ENCODE data around the gene RBM19.

RBM19 gene

GRCh38 chr12:113868365-113868764, 97.8 kb downstream of the RBM19 start:
- no peak overlapping the region for H3K27ac ChIP-seq (replicated peaks)
- DNase-seq (ENCODE audit: low read depth in 1 of 2, low spot score in 1 of 2): no peak
- TF ChIP-seq SPI1 (IDR thresholded peaks at IDR 0.05; ENCODE audit: borderline replicate concordance, low read depth) (no peak), POLR2AphosphoS5 (IDR thresholded peaks at IDR 0.05; ENCODE audit: low read depth) (no peak), GABPA (IDR thresholded peaks at IDR 0.05; ENCODE audit: low read depth) (no peak)
- TF ChIP-seq, protein P1, sequence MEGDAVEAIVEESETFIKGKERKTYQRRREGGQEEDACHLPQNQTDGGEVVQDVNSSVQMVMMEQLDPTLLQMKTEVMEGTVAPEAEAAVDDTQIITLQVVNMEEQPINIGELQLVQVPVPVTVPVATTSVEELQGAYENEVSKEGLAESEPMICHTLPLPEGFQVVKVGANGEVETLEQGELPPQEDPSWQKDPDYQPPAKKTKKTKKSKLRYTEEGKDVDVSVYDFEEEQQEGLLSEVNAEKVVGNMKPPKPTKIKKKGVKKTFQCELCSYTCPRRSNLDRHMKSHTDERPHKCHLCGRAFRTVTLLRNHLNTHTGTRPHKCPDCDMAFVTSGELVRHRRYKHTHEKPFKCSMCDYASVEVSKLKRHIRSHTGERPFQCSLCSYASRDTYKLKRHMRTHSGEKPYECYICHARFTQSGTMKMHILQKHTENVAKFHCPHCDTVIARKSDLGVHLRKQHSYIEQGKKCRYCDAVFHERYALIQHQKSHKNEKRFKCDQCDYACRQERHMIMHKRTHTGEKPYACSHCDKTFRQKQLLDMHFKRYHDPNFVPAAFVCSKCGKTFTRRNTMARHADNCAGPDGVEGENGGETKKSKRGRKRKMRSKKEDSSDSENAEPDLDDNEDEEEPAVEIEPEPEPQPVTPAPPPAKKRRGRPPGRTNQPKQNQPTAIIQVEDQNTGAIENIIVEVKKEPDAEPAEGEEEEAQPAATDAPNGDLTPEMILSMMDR (IDR thresholded peaks at IDR 0.05; ENCODE audit: insufficient read depth, low read length): no peak
- TF ChIP-seq, protein P2, sequence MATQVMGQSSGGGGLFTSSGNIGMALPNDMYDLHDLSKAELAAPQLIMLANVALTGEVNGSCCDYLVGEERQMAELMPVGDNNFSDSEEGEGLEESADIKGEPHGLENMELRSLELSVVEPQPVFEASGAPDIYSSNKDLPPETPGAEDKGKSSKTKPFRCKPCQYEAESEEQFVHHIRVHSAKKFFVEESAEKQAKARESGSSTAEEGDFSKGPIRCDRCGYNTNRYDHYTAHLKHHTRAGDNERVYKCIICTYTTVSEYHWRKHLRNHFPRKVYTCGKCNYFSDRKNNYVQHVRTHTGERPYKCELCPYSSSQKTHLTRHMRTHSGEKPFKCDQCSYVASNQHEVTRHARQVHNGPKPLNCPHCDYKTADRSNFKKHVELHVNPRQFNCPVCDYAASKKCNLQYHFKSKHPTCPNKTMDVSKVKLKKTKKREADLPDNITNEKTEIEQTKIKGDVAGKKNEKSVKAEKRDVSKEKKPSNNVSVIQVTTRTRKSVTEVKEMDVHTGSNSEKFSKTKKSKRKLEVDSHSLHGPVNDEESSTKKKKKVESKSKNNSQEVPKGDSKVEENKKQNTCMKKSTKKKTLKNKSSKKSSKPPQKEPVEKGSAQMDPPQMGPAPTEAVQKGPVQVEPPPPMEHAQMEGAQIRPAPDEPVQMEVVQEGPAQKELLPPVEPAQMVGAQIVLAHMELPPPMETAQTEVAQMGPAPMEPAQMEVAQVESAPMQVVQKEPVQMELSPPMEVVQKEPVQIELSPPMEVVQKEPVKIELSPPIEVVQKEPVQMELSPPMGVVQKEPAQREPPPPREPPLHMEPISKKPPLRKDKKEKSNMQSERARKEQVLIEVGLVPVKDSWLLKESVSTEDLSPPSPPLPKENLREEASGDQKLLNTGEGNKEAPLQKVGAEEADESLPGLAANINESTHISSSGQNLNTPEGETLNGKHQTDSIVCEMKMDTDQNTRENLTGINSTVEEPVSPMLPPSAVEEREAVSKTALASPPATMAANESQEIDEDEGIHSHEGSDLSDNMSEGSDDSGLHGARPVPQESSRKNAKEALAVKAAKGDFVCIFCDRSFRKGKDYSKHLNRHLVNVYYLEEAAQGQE (IDR thresholded peaks at IDR 0.05; ENCODE audit: insufficient replicate concordance, low read depth): no peak
- no peak overlapping the region for H3K4me3 ChIP-seq (replicated peaks; ENCODE audit: insufficient read depth, low read length)
- H3K27me3 ChIP-seq (ENCODE audit: insufficient read depth, poor library complexity, severe bottlenecking): no peaks in the 10 kb centered on the region

GRCh38 chr12:113867258-113867657, 98.9 kb downstream of the RBM19 start:
- Histone ChIP-seq H3K27ac (replicated peaks) (no peak overlapping the region), H3K27me3 (ENCODE audit: insufficient read depth, poor library complexity, severe bottlenecking) (no peaks in the 10 kb centered on the region), H3K4me3 (replicated peaks; ENCODE audit: insufficient read depth, low read length) (no peak overlapping the region)
- no peak for DNase-seq (ENCODE audit: low read depth in 1 of 2, low spot score in 1 of 2)
- TF ChIP-seq, protein P2 (IDR thresholded peaks at IDR 0.05; ENCODE audit: insufficient replicate concordance, low read depth): no peak
- TF ChIP-seq GABPA (IDR thresholded peaks at IDR 0.05; ENCODE audit: low read depth) (no peak), SPI1 (IDR thresholded peaks at IDR 0.05; ENCODE audit: borderline replicate concordance, low read depth) (no peak), POLR2AphosphoS5 (IDR thresholded peaks at IDR 0.05; ENCODE audit: low read depth) (no peak)
- TF ChIP-seq, protein P1 (IDR thresholded peaks at IDR 0.05; ENCODE audit: insufficient read depth, low read length): no peak

GRCh38 chr12:113866496-113866895, 99.6 kb downstream of the RBM19 start:
- Histone ChIP-seq H3K4me3 (replicated peaks; ENCODE audit: insufficient read depth, low read length) (no peak overlapping the region), H3K27ac (replicated peaks) (no peak overlapping the region), H3K27me3 (ENCODE audit: insufficient read depth, poor library complexity, severe bottlenecking) (no peaks in the 10 kb centered on the region)
- no peak for TF ChIP-seq SPI1 (IDR thresholded peaks at IDR 0.05; ENCODE audit: borderline replicate concordance, low read depth)
- TF ChIP-seq, protein P2 (IDR thresholded peaks at IDR 0.05; ENCODE audit: insufficient replicate concordance, low read depth): no peak
- TF ChIP-seq GABPA (IDR thresholded peaks at IDR 0.05; ENCODE audit: low read depth): no peak
- TF ChIP-seq, protein P1 (IDR thresholded peaks at IDR 0.05; ENCODE audit: insufficient read depth, low read length): no peak
- TF ChIP-seq POLR2AphosphoS5 (IDR thresholded peaks at IDR 0.05; ENCODE audit: low read depth): no peak
- DNase-seq (ENCODE audit: low read depth in 1 of 2, low spot score in 1 of 2): no peak

Data from HL-60 (cell line).